ENCODE data around the gene WNT8B. TPM values are rescaled to one million over a fixed set of nuclear protein-coding genes. Genes with fewer than 3 reads are reported as not detected.

Gene WNT8B
- total RNA-seq, 2 donors from 2014 or later: not detected

GRCh38 chr10:100518761-100519241 is 56.0 kb downstream of the WNT8B start:
- Histone ChIP-seq H3K27me3 (no peaks in the 10 kb centered on the region), H3K4me1 (peaks cover 13% of the 10 kb centered on the region), H3K4me3 (no peak overlapping the region), H3K36me3 (replicated peaks in 1 of 2; ENCODE audit: insufficient read depth in 1 of 2, low read depth in 2 of 2) (peaks cover 0 to under 1% of the 10 kb centered on the region in 2 donors), H3K27ac (no peak overlapping the region), H3K9me3 (no peaks in the 10 kb centered on the region)
- peak; percentile 74 to 88 (median 82) for DNase-seq
- intact Hi-C loops (cut with DNase I): loop anchor here (5.0 to 10.0 kb wide), 2 partner anchors 82 to 184 kb away; partner anchors contain the start of gene PKD2L1
- 9 to 13% methylated on average over 7 of the region's 7 CpGs for WGBS, 2 donors
- ATAC-seq: peak; percentile 88
- TF ChIP-seq CTCF (IDR thresholded peaks at IDR 0.05) (peak; percentile 52 to 90 (median 73)), POLR2A (IDR thresholded peaks at IDR 0.05) (no peak)

GRCh38 chr10:100519311-100520051 is 56.7 kb downstream of the WNT8B start, which contains the start of gene SEC31B:
Gene SEC31B, minus strand, starts transcription at chr10:100519861. Its CDS starts 2,909 bp downstream, at chr10:100516952.
- WGBS, 2 donors: 0 to 7% methylated on average over 7 to 71 of the region's 72 CpGs
- H3K36me3 ChIP-seq (replicated peaks in 1 of 2; ENCODE audit: insufficient read depth in 1 of 2, low read depth in 2 of 2): peaks cover 0 to 4% of the 10 kb centered on the region in 2 donors
- peak within 1 kb of the TSS in 1 of 2 donors; percentile 6 for H3K4me3 ChIP-seq
- intact Hi-C loops (cut with DNase I): loop anchor here (5.0 to 10.0 kb wide), 2 partner anchors 82 to 185 kb away; partner anchors contain the start of gene PKD2L1
- TF ChIP-seq POLR2A (IDR thresholded peaks at IDR 0.05): no peak
- no peak for TF ChIP-seq CTCF (IDR thresholded peaks at IDR 0.05)
- ATAC-seq (peak; percentile 60), DNase-seq (peak; percentile 34 to 63 (median 36))
- no peak within 1 kb of the TSS for H3K27ac ChIP-seq
- H3K4me1 ChIP-seq: peaks cover 13% of the 10 kb centered on the region
- H3K27me3 ChIP-seq: no peaks in the 10 kb centered on the region
- H3K9me3 ChIP-seq: no peaks in the 10 kb centered on the region

- Histone ChIP-seq H3K4me3 (no peak overlapping the region), H3K27ac (no peak overlapping the region), H3K9me3 (no peaks in the 10 kb centered on the region), H3K27me3 (no peaks in the 10 kb centered on the region), H3K4me1 (peaks cover 13% of the 10 kb centered on the region), H3K36me3 (replicated peaks in 1 of 2; ENCODE audit: insufficient read depth in 1 of 2, low read depth in 2 of 2) (peaks cover 0 to 4% of the 10 kb centered on the region in 2 donors)
- WGBS, 2 donors: 78 to 79% methylated on average over 3 of the region's 3 CpGs
- DNase-seq (no peak), ATAC-seq (no peak)
- no peak for TF ChIP-seq CTCF (IDR thresholded peaks at IDR 0.05)
- no peak for TF ChIP-seq POLR2A (IDR thresholded peaks at IDR 0.05)
- intact Hi-C loops (cut with DNase I): no loop called here
Observed at GRCh38 chr10:100520811-100521210, 58.0 kb downstream of the WNT8B start.

- no peak for ATAC-seq
- H3K4me1 ChIP-seq: peaks cover 13% of the 10 kb centered on the region
- intact Hi-C loops (cut with DNase I): no loop called here
- no peak overlapping the region for H3K4me3 ChIP-seq
- TF ChIP-seq CTCF (IDR thresholded peaks at IDR 0.05): no peak
- TF ChIP-seq POLR2A (IDR thresholded peaks at IDR 0.05): no peak
- H3K27ac ChIP-seq: no peak overlapping the region
- 85 to 88% methylated on average over 5 of the region's 5 CpGs for WGBS, 2 donors
- no peak for DNase-seq
- H3K9me3 ChIP-seq: no peaks in the 10 kb centered on the region
- H3K36me3 ChIP-seq (replicated peaks in 1 of 2; ENCODE audit: insufficient read depth in 1 of 2, low read depth in 2 of 2): peaks cover 0 to 13% of the 10 kb centered on the region in 2 donors
- H3K27me3 ChIP-seq: no peaks in the 10 kb centered on the region
Observed at GRCh38 chr10:100522107-100522801, 59.4 kb downstream of the WNT8B start.

Measured in body of pancreas (tissue), 4 donors.